Middle frontal gyrus (tissue), 1 donor: ENCODE results near the gene IL31.
"Not testable (repeated sequence)": the region's sequence is repeated elsewhere in the genome, so short reads cannot be mapped to it uniquely, and the experiment has no call there.

ENCODE experiments used
- DNase-seq: peaks from one replicate; pipeline ENCODE4 v3.0.0-alpha.2; 2015; ENCODE audit warnings: low spot score; ENCODE audit errors: extremely low spot score

IL31 gene

GRCh38 chr12:122192441-122192840, 18.4 kb upstream of the IL31 start:
- DNase-seq: no peak

GRCh38 chr12:122190842-122191668, 17.0 kb upstream of the IL31 start:
- no peak for DNase-seq

GRCh38 chr12:122189626-122190475, 15.8 kb upstream of the IL31 start:
- no peak for DNase-seq

- no peak for DNase-seq
These were observed 13.4 kb upstream of the IL31 start for GRCh38 chr12:122187466-122187865.

GRCh38 chr12:122185494-122186082, 11.6 kb upstream of the IL31 start:
- no peak for DNase-seq

- DNase-seq: no peak
These were observed 11.1 kb upstream of the IL31 start for GRCh38 chr12:122185079-122185478.

- DNase-seq: no peak
These were observed 10.5 kb upstream of the IL31 start for GRCh38 chr12:122184517-122184916.

GRCh38 chr12:122183588-122183940, 9.5 kb upstream of the IL31 start:
- DNase-seq: no peak

- DNase-seq: no peak
These were observed 9.0 kb upstream of the IL31 start, which contains the start of gene LRRC43 for GRCh38 chr12:122182887-122183587. TSS of gene LRRC43 (plus strand) at chr12:122183123. CDS start at chr12:122183145, 22 bp downstream.

GRCh38 chr12:122176473-122176872, 2.5 kb upstream of the IL31 start:
- DNase-seq: not testable (repeated sequence)

- DNase-seq: no peak
These were observed 1.6 kb downstream of the IL31 start for GRCh38 chr12:122172262-122172939.

- DNase-seq: no peak
These were observed 2.6 kb downstream of the IL31 start for GRCh38 chr12:122171399-122171798.

GRCh38 chr12:122168492-122168891, 5.5 kb downstream of the IL31 start:
- no peak for DNase-seq

GRCh38 chr12:122167356-122167925, 6.6 kb downstream of the IL31 start:
- no peak for DNase-seq

- DNase-seq: no peak
These were observed 7.3 kb downstream of the IL31 start for GRCh38 chr12:122166422-122167349.

- DNase-seq: no peak
These were observed 11.0 kb downstream of the IL31 start for GRCh38 chr12:122162976-122163375.

- DNase-seq: no peak
These were observed 12.3 kb downstream of the IL31 start for GRCh38 chr12:122161682-122162081.

GRCh38 chr12:122160761-122161160, 13.3 kb downstream of the IL31 start:
- no peak for DNase-seq

- DNase-seq: no peak
These were observed 14.1 kb downstream of the IL31 start for GRCh38 chr12:122159882-122160281.
